Stimulated activated naive CD8-positive, alpha-beta T cell treated with anti-CD3 and anti-CD28 coated beads, Interleukin-15, Interleukin-2, amounts not matched to agents 100 ng/mL and 50 ng/mL, for 24 hours (primary cell): ENCODE results near the gene DCST2.

Experiments
- H3K27ac Mint-ChIP-seq: one replicate; pipeline ENCODE4 v1.8.0; 2021; ENCODE audit warnings: mild to moderate bottlenecking, mixed read lengths
- H3K27me3 Mint-ChIP-seq: one replicate; pipeline ENCODE4 v1.8.0; 2021; ENCODE audit warnings: mixed read lengths
- H3K36me3 Mint-ChIP-seq: one replicate; pipeline ENCODE4 v1.8.0; 2021; ENCODE audit warnings: low read depth, mixed read lengths
- H3K4me1 Mint-ChIP-seq: one replicate; pipeline ENCODE4 v1.8.0; 2021; ENCODE audit warnings: low read depth, mixed read lengths
- H3K4me3 Mint-ChIP-seq: one replicate; pipeline ENCODE4 v1.8.0; 2021; ENCODE audit warnings: mild to moderate bottlenecking, mixed read lengths
- H3K9me3 Mint-ChIP-seq: one replicate; pipeline ENCODE4 v1.8.0; 2021; ENCODE audit warnings: mixed read lengths

DCST2 gene

GRCh38 chr1:155044812-155045657 is 11.5 kb upstream of the DCST2 start:
- Mint-ChIP-seq H3K27me3 (no peaks in the 10 kb centered on the region), H3K4me1 (peaks cover 15% of the 10 kb centered on the region), H3K9me3 (no peaks in the 10 kb centered on the region), H3K36me3 (no peaks in the 10 kb centered on the region), H3K4me3 (no peak overlapping the region), H3K27ac (no peak overlapping the region)

DNA sequence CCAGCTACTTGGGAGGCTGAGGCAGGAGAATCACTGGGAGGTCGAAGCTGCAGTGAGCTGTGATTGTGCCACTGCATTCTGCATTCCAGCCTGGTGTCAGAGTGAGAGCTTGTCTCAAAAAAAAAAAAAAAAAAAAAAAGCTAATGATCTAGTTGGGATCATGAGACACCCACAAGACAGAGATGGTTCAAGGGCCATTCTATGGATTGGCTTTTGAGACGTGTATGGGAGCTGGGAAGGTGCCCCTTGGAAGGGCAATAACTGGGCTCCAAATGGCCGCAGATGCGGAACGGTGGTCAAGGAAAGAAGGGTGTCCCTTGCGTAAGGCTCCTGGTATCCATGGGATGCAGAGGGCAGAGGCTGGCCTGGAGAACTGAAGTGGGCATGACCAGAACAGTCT is 10.8 kb upstream of the DCST2 start:
- no peaks in the 10 kb centered on the region for H3K9me3 Mint-ChIP-seq
- peaks cover 8% of the 10 kb centered on the region for H3K4me1 Mint-ChIP-seq
- H3K36me3 Mint-ChIP-seq, result no peaks in the 10 kb centered on the region
- peaks cover under 1% of the 10 kb centered on the region for H3K27me3 Mint-ChIP-seq
- H3K27ac Mint-ChIP-seq, result no peak overlapping the region
- no peak overlapping the region for H3K4me3 Mint-ChIP-seq

DNA sequence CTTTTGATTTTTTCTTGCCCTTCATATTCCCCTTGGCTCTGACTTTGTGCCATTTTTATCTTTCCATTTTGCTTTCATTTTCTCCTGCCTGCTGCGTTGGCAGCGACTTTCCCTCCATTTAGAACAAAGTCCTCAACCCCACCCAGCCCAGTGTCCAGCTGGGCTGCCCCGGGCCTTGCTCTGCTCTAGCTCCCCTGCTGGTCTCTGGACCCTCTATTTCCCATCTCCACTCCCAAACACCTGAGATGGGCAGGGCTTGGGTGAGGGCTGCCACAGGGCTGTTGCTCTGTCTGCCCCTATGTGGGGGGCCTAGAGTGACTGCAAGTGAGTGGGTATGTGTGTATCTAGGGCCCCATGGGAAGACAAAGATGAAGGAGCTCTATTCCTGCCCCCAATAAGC is 10.2 kb upstream of the DCST2 start:
- peaks cover 5% of the 10 kb centered on the region for H3K27me3 Mint-ChIP-seq
- H3K27ac Mint-ChIP-seq, result no peak overlapping the region
- H3K4me3 Mint-ChIP-seq, result no peak overlapping the region
- no peaks in the 10 kb centered on the region for H3K36me3 Mint-ChIP-seq
- H3K9me3 Mint-ChIP-seq, result no peaks in the 10 kb centered on the region
- peaks cover 8% of the 10 kb centered on the region for H3K4me1 Mint-ChIP-seq

- H3K4me1 Mint-ChIP-seq, result peaks cover 8% of the 10 kb centered on the region
Measured at GRCh38 chr1:155043301-155043702, 9.7 kb upstream of the DCST2 start.

GRCh38 chr1:155042789-155043188 is 9.2 kb upstream of the DCST2 start:
- Mint-ChIP-seq H3K27ac (no peak overlapping the region), H3K4me1 (peaks cover 8% of the 10 kb centered on the region), H3K9me3 (no peaks in the 10 kb centered on the region), H3K4me3 (no peak overlapping the region), H3K36me3 (no peaks in the 10 kb centered on the region), H3K27me3 (peaks cover 5% of the 10 kb centered on the region)

More at GRCh38 chr1:155043301-155043702, 9.7 kb upstream of the DCST2 start:
- H3K36me3 Mint-ChIP-seq, result no peaks in the 10 kb centered on the region
- no peaks in the 10 kb centered on the region for H3K9me3 Mint-ChIP-seq
- H3K27me3 Mint-ChIP-seq, result peaks cover 5% of the 10 kb centered on the region
- H3K4me3 Mint-ChIP-seq, result no peak overlapping the region
- no peak overlapping the region for H3K27ac Mint-ChIP-seq

DNA sequence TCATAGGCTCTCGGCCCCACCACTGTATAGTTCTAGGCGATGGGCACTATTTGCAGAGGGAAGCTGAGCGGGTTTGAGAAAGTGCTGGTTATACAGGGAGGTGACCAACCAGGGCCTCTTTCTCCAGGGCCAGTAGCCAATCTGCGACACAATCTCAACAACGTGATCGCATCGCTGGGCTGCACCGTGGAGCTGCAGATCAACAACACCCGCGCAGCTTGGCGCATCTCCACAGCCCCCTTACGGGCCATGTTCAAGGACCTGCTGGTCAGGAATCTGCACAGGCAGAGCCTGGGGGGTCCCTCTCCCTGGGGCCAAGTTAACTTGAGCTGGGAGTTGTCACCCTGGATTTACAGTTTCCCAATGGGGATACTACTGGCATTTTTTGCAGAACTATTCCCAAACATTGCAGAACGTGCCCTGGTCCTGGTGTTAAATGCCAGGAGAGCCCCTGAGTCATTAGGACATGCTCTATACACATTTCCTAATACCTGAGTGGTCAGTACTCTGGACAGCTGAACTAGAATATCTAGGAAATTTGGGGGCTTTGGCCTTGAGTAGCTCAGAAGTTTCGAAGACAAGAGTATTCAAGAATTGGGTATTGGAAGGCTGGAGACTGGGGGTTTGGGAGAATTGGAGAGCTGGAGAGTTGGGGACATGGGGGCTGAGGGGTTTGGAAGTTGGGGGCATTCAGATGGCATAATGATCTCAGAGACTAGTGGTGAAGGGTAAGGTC is 6.9 kb upstream of the DCST2 start:
- no peak overlapping the region for H3K27ac Mint-ChIP-seq
- H3K4me1 Mint-ChIP-seq, result peaks cover 8% of the 10 kb centered on the region
- no peak overlapping the region for H3K4me3 Mint-ChIP-seq
- no peaks in the 10 kb centered on the region for H3K36me3 Mint-ChIP-seq
- peaks cover 5% of the 10 kb centered on the region for H3K27me3 Mint-ChIP-seq
- no peaks in the 10 kb centered on the region for H3K9me3 Mint-ChIP-seq

DNA sequence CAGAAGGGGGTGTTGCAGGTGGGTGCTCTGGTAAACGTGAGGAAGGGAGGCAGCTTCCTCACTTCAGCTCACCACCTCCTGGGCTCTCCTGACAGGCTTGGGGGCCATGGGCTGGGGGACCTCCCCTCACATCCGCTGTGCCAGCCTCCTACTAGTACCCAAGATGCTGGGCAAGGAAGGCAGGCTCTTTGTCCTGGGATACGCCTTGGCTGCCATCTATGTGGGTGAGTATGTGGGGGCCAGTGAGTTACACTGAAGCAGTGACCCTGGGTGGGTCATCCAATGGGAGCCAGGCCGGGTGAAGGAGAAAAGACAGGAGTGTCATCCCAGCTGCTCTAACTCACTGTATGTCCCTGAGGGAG is 5.7 kb upstream of the DCST2 start:
- Mint-ChIP-seq H3K4me3 (no peak overlapping the region), H3K9me3 (no peaks in the 10 kb centered on the region), H3K4me1 (no peaks in the 10 kb centered on the region), H3K36me3 (no peaks in the 10 kb centered on the region), H3K27ac (no peak overlapping the region), H3K27me3 (peaks cover 5% of the 10 kb centered on the region)

DNA sequence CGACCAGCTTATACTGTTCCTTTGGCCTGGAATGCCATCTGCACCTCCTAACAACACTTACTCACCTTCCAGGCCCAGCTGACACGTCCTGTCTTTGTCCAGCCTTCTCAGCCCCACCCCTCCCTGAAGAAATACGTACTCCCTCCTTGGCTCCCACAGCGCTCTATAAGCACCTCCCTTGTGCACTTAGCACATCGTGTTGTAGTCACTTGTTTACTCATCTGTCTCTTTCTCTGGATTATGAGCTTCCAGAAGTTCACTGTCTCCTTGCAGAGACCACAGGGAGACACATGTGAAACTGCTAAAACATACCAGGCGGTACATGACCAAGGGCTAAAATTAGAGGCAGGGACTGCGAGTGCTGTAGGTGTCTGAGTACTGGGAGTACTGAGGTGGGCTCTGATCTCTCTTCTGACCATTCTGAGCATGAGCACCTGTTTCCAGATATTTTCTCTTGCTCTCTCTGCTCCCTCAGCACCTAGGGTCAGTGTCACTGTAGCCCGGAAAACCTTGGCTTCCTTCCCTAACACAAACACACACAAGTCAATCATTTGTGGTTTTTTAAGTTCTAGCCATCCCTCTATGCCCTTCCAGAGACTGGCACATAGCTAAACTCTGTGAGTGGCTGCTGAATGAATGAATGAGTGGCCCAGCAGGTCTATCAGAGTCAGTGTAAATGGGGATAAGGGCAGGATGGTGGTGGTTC is 5.2 kb upstream of the DCST2 start:
- H3K4me1 Mint-ChIP-seq, result no peaks in the 10 kb centered on the region

GRCh38 chr1:155037851-155038441 is 4.4 kb upstream of the DCST2 start:
- Mint-ChIP-seq H3K4me3 (no peak overlapping the region), H3K27ac (no peak overlapping the region), H3K4me1 (no peaks in the 10 kb centered on the region), H3K36me3 (no peaks in the 10 kb centered on the region), H3K27me3 (peaks cover 5% of the 10 kb centered on the region), H3K9me3 (no peaks in the 10 kb centered on the region)

More for the DNA sequence above, 5.2 kb upstream of the DCST2 start:
- Mint-ChIP-seq H3K36me3 (no peaks in the 10 kb centered on the region), H3K27me3 (peaks cover 5% of the 10 kb centered on the region), H3K9me3 (no peaks in the 10 kb centered on the region), H3K27ac (no peak overlapping the region), H3K4me3 (no peak overlapping the region)

DNA sequence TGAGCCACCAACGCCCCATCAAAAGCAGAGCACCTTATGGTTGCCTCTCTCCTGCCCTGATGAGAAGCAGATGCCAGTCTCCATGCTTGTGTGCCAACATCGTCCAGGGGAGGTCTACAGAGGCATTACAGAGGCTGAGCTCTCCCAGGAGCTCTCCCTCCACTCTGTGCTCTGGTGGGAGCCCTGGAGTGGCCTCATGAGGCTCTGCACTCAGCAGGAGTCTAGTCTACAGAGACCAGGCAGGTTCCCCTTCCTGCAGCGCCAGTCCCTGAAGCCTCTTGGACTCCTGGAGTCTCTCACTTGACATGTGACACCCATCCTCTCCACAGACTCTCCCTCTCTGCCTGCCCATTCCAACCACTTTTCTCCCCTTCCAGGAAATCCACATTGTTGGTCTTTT is 3.5 kb upstream of the DCST2 start:
- no peak overlapping the region for H3K27ac Mint-ChIP-seq
- no peaks in the 10 kb centered on the region for H3K9me3 Mint-ChIP-seq
- no peaks in the 10 kb centered on the region for H3K36me3 Mint-ChIP-seq
- H3K4me1 Mint-ChIP-seq, result no peaks in the 10 kb centered on the region
- H3K27me3 Mint-ChIP-seq, result peaks cover 5% of the 10 kb centered on the region
- no peak overlapping the region for H3K4me3 Mint-ChIP-seq

GRCh38 chr1:155035936-155036335 is 2.4 kb upstream of the DCST2 start:
- Mint-ChIP-seq H3K36me3 (no peaks in the 10 kb centered on the region), H3K4me1 (no peaks in the 10 kb centered on the region), H3K9me3 (no peaks in the 10 kb centered on the region), H3K27ac (no peak overlapping the region), H3K4me3 (no peak overlapping the region), H3K27me3 (peaks cover 5% of the 10 kb centered on the region)

DNA sequence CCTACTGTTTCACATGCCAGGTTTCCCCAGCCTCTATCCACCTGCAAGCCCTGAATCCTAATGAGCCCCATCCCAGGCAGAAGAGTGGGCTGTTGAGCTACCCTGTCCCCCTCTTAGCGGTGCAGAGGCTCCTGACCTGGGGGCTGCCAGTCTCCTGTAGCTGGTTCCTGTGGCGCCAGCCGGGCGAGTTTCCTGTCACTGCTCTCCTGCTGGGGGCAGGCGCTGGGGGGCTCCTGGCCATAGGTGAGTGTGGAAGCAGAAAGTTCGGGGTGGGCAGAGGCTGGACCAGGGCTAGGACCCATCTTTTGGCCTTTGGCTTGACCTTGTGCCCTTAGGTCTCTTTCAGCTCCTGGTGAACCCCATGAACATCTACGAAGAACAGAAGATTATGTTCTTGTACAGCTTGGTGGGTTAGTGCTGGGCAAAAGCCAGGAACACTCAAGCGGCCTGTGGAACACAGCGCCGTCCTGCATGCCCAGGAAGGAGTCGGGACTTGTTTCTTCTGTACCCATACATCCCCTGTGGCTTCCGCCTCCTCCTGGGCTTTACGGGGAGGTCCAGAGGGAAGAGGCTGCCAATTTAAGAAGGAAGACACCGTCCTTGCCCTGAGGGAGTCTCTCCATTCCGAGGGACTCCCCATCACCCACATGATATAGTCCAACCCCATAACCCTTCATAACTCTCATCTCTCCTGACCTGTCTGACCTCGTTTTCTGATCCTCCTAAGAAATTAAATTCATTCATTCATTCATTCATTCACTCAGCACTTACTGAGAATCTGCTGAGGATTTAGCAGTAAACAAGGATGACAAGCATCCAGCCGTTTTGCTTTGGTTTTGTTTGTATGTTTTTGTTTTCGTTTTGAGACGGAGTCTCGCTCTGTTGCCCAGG is 982 bp upstream of the DCST2 start:
- Mint-ChIP-seq H3K27me3 (peaks cover 5% of the 10 kb centered on the region), H3K4me3 (no peak overlapping the region), H3K4me1 (no peaks in the 10 kb centered on the region), H3K9me3 (no peaks in the 10 kb centered on the region), H3K36me3 (no peaks in the 10 kb centered on the region), H3K27ac (no peak overlapping the region)

DNA sequence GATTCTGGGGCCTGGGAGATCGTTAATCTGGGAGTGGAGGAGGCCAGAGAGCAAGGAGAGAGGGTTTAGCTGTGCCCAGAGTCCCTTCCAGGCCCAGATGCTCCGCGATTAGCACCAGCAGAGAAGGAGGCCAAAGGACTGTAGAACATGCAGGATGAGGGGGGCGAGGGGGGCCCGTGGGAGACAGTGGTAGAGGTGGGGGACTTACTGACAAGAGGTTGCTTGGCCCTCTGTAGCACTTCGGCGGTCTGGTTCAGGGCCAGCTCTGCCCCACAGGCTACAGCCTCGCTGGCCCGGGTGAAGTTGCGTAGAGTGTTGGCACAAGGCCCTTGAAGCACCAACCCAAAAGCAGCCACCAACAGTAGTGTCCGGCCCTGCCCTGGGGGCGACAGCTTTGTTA is 695 bp downstream of the DCST2 start:
- Mint-ChIP-seq H3K27me3 (no peaks in the 10 kb centered on the region), H3K4me1 (no peaks in the 10 kb centered on the region), H3K4me3 (no peak overlapping the region), H3K9me3 (no peaks in the 10 kb centered on the region), H3K27ac (no peak overlapping the region), H3K36me3 (no peaks in the 10 kb centered on the region)

- Mint-ChIP-seq H3K27me3 (no peaks in the 10 kb centered on the region), H3K36me3 (no peaks in the 10 kb centered on the region), H3K4me1 (no peaks in the 10 kb centered on the region), H3K4me3 (no peak overlapping the region), H3K27ac (no peak overlapping the region), H3K9me3 (no peaks in the 10 kb centered on the region)
Measured at GRCh38 chr1:155030899-155031298, 2.7 kb downstream of the DCST2 start.
